H9 (cell line): ENCODE data around the gene IP6K3. TPM values are rescaled to one million over a fixed set of nuclear protein-coding genes. Genes with fewer than 3 reads are reported as not detected.

ENCODE experiments used
- DNase-seq: peaks from one replicate; pipeline ENCODE4 v3.0.0-alpha.2; 2017
- H2AFZ ChIP-seq: one replicate; pipeline ENCODE4 v1.6.1; 2013; ENCODE audit warnings: mild to moderate bottlenecking, low read length, control low read depth, moderate library complexity
- H2AK5ac ChIP-seq: 2 replicates; pipeline ENCODE4 v1.6.1; 2013; ENCODE audit warnings: low read length, control low read depth, mixed read lengths; ENCODE audit not compliant: insufficient read length
- H2BK120ac ChIP-seq: one replicate; pipeline ENCODE4 v1.6.1; 2013; ENCODE audit warnings: low read depth, mild to moderate bottlenecking, low read length, control low read depth, inconsistent platforms; ENCODE audit not compliant: poor library complexity, severe bottlenecking
- H2BK12ac ChIP-seq: 2 replicates; pipeline ENCODE4 v1.6.1; 2013; ENCODE audit warnings: low read length, control low read depth, mixed read lengths, low read depth; ENCODE audit not compliant: insufficient read length
- H2BK15ac ChIP-seq: 2 replicates; pipeline ENCODE4 v1.6.1; 2013; ENCODE audit warnings: low read depth, low read length, control low read depth
- H2BK20ac ChIP-seq: one replicate; pipeline ENCODE4 v1.6.1; 2013; ENCODE audit warnings: low read depth, mild to moderate bottlenecking, low read length, control low read depth, inconsistent platforms; ENCODE audit not compliant: poor library complexity, severe bottlenecking
- H2BK5ac ChIP-seq: 2 replicates; pipeline ENCODE4 v1.6.1; 2013; ENCODE audit warnings: low read length, control low read depth, mixed read lengths; ENCODE audit not compliant: insufficient read length
- H3K14ac ChIP-seq: 2 replicates; pipeline ENCODE4 v1.6.1; 2013; ENCODE audit warnings: low read length, control low read depth; ENCODE audit not compliant: insufficient read depth
- H3K18ac ChIP-seq: 2 replicates; pipeline ENCODE4 v1.6.1; 2013; ENCODE audit warnings: low read depth, mild to moderate bottlenecking, mixed read lengths, low read length, control low read depth; ENCODE audit not compliant: insufficient read length
- H3K23ac ChIP-seq: 2 replicates; pipeline ENCODE4 v1.6.1; 2013; ENCODE audit warnings: low read length, control low read depth, mixed read lengths, low read depth; ENCODE audit not compliant: insufficient read length
- H3K23me2 ChIP-seq: 2 replicates; pipeline ENCODE4 v1.6.1; 2013; ENCODE audit warnings: low read depth, mild to moderate bottlenecking, mixed read lengths, low read length, control low read depth; ENCODE audit not compliant: insufficient read length, poor library complexity, severe bottlenecking
- H3K27ac ChIP-seq: 2 replicates; pipeline ENCODE4 v1.5.1; 2013; ENCODE audit warnings: low read length, control low read depth, mixed read lengths, low read depth; ENCODE audit not compliant: insufficient read length
- H3K27me3 ChIP-seq: 2 replicates; pipeline ENCODE4 v1.6.1; 2013; ENCODE audit warnings: low read length, control low read depth, inconsistent platforms; ENCODE audit not compliant: insufficient read depth
- H3K4ac ChIP-seq: 2 replicates; pipeline ENCODE4 v1.6.1; 2013; ENCODE audit warnings: low read depth, mild to moderate bottlenecking, control low read depth, inconsistent platforms, low read length, moderate library complexity
- H3K4me1 ChIP-seq: 2 replicates; pipeline ENCODE4 v1.6.1; 2013; ENCODE audit warnings: low read length, control low read depth, inconsistent platforms; ENCODE audit not compliant: insufficient read depth
- H3K4me2 ChIP-seq: 2 replicates; pipeline ENCODE4 v1.6.1; 2013; ENCODE audit warnings: low read length, control low read depth, mixed read lengths; ENCODE audit not compliant: insufficient read length, insufficient read depth
- H3K56ac ChIP-seq: 2 replicates; pipeline ENCODE4 v1.6.1; 2013; ENCODE audit warnings: low read depth, mild to moderate bottlenecking, mixed read lengths, low read length, control low read depth; ENCODE audit not compliant: insufficient read length
- H3K79me1 ChIP-seq: 2 replicates; pipeline ENCODE4 v1.6.1; 2013; ENCODE audit warnings: low read depth, mild to moderate bottlenecking, moderate library complexity, low read length, control low read depth, inconsistent platforms; ENCODE audit not compliant: insufficient read depth, poor library complexity, severe bottlenecking
- H3K79me2 ChIP-seq: 2 replicates; pipeline ENCODE4 v1.6.1; 2013; ENCODE audit warnings: low read length, control low read depth, inconsistent platforms; ENCODE audit not compliant: insufficient read depth
- H3K9ac ChIP-seq: 2 replicates; pipeline ENCODE4 v1.6.1; 2013; ENCODE audit warnings: low read length, control low read depth, mixed read lengths; ENCODE audit not compliant: insufficient read length; ENCODE audit errors: extremely low read depth
- H3K9me3 ChIP-seq: one replicate; pipeline ENCODE4 v1.6.1; 2013; ENCODE audit warnings: low read depth, low read length, inconsistent platforms; ENCODE audit not compliant: control insufficient read depth
- H3T11ph ChIP-seq: one replicate; pipeline ENCODE4 v1.6.1; 2013; ENCODE audit warnings: mild to moderate bottlenecking, low read length, control low read depth, inconsistent platforms
- H4K20me1 ChIP-seq: one replicate; pipeline ENCODE4 v1.6.1; 2013; ENCODE audit not compliant: control insufficient read depth, insufficient read length, insufficient read depth
- H4K5ac ChIP-seq: 2 replicates; pipeline ENCODE4 v1.6.1; 2013; ENCODE audit warnings: low read depth, mild to moderate bottlenecking, mixed read lengths, low read length, control low read depth; ENCODE audit not compliant: insufficient read length
- H4K8ac ChIP-seq: replicated peaks from 2 replicates; pipeline ENCODE4 v1.6.1; 2013; ENCODE audit warnings: low read length, control low read depth, mixed read lengths, low read depth; ENCODE audit not compliant: insufficient read length
- H4K91ac ChIP-seq: 2 replicates; pipeline ENCODE4 v1.6.1; 2013; ENCODE audit warnings: low read depth, mild to moderate bottlenecking, moderate library complexity, mixed read lengths, low read length, control low read depth; ENCODE audit not compliant: insufficient read length
- H3K27ac Mint-ChIP-seq, 3 experiments: 2 replicates in 2 of 3; 3 replicates in 1 of 3; pipeline ENCODE4 v1.8.0; 2020 to 2021; ENCODE audit warnings: mixed read lengths in 3 of 3, mild to moderate bottlenecking in 1 of 3, moderate library complexity in 1 of 3
- H3K27me3 Mint-ChIP-seq: 2 replicates; pipeline ENCODE4 v1.8.0; 2021; ENCODE audit warnings: low read depth, mild to moderate bottlenecking, moderate library complexity, mixed read lengths
- H3K36me3 Mint-ChIP-seq, 3 experiments: 2 replicates in 2 of 3; 3 replicates in 1 of 3; pipeline ENCODE4 v1.8.0; 2020 to 2021; ENCODE audit warnings: low read depth in 3 of 3, mixed read lengths in 3 of 3; ENCODE audit not compliant: insufficient read depth in 1 of 3
- H3K4me1 Mint-ChIP-seq, 2 experiments: 2 replicates each; pipeline ENCODE4 v1.8.0; 2020; ENCODE audit warnings: mixed read lengths in 2 of 2
- H3K4me3 Mint-ChIP-seq, 2 experiments: 2 replicates in 1 of 2; 3 replicates in 1 of 2; pipeline ENCODE4 v1.8.0; 2020 to 2021; ENCODE audit warnings: mild to moderate bottlenecking in 2 of 2, mixed read lengths in 2 of 2, moderate library complexity in 1 of 2
- H3K9me3 Mint-ChIP-seq, 2 experiments: 2 replicates in 1 of 2; 3 replicates in 1 of 2; pipeline ENCODE4 v1.8.0; 2020; ENCODE audit warnings: mild to moderate bottlenecking in 2 of 2, mixed read lengths in 2 of 2, moderate library complexity in 1 of 2
- whole genome bisulfite sequencing: extraction: QIAGEN DNeasy Blood & Tissue Kit; methylation state at CpG from one replicate; pipeline ENCODE4 v1.1.7; 2013; ENCODE audit warnings: missing lambda C conversion rate, low lambda C conversion rate, mixed read lengths; ENCODE audit not compliant: insufficient read length; ENCODE audit errors: extremely low coverage; 5-methylcytosine and 5-hydroxymethylcytosine counted together
- total RNA-seq: library from RNA; stranded (reverse); gene quantifications from 2 replicates; pipeline ENCODE4 v1.2.1, GENCODE V29; 2021
- TF ChIP-seq, protein P1 (sequence below): fragments of 200-600 bp; sonication (generic); conservative IDR thresholded peaks from 3 replicates; pipeline ENCODE4 v1.8.0; 2021; ENCODE audit warnings: antibody characterized with exemption, mild to moderate bottlenecking

IP6K3 gene
- total RNA-seq, 1 experiment from 2014 or later = 0.46 TPM

DNA sequence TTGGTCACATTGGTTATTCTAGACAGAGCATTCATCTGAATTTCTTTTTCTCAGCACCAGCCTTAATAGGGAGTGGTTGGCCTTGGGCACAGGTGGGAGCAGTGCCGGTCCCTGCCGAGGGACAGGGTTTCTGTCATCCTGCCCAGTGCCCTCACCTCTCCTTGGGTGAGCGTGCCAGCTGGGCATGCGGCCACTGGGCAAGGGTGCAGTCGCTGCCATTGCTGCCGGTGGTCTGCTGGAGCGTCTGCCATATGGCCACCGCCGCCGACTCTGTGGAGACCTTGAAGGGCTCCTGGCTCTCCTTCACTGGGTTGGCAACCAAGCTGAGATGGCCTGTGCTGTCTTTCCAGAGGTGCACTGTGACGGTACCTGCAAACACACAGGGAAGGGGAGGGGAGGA is 18.8 kb downstream of the IP6K3 start:
- Histone ChIP-seq H3K4ac (no peak overlapping the region), H4K5ac (no peak overlapping the region), H3T11ph (no peak overlapping the region), H3K23ac (no peak overlapping the region), H2BK12ac (no peak overlapping the region), H4K91ac (no peak overlapping the region), H2BK5ac (no peak overlapping the region), H2AK5ac (no peak overlapping the region), H3K79me1 (no peaks in the 10 kb centered on the region), H2AFZ (no peak overlapping the region), H3K56ac (no peak overlapping the region), H3K4me1 (peaks cover 4% of the 10 kb centered on the region; the same call in 1 of the 2 replicates), H3K27me3 (no peaks in the 10 kb centered on the region), H3K4me2 (no peak overlapping the region), H2BK120ac (no peak overlapping the region), H2BK20ac (no peak overlapping the region), H3K79me2 (no peaks in the 10 kb centered on the region), H3K9me3 (no peaks in the 10 kb centered on the region), H3K18ac (no peak overlapping the region), H3K9ac (no peak overlapping the region), H4K20me1 (no peaks in the 10 kb centered on the region), H3K14ac (no peak overlapping the region), H4K8ac (no peak overlapping the region), H3K27ac (no peak overlapping the region), H2BK15ac (no peak overlapping the region), H3K23me2 (no peaks in the 10 kb centered on the region)
- WGBS = no CpG with 5 or more reads among the region's 11 CpGs
- TF ChIP-seq, protein P1, sequence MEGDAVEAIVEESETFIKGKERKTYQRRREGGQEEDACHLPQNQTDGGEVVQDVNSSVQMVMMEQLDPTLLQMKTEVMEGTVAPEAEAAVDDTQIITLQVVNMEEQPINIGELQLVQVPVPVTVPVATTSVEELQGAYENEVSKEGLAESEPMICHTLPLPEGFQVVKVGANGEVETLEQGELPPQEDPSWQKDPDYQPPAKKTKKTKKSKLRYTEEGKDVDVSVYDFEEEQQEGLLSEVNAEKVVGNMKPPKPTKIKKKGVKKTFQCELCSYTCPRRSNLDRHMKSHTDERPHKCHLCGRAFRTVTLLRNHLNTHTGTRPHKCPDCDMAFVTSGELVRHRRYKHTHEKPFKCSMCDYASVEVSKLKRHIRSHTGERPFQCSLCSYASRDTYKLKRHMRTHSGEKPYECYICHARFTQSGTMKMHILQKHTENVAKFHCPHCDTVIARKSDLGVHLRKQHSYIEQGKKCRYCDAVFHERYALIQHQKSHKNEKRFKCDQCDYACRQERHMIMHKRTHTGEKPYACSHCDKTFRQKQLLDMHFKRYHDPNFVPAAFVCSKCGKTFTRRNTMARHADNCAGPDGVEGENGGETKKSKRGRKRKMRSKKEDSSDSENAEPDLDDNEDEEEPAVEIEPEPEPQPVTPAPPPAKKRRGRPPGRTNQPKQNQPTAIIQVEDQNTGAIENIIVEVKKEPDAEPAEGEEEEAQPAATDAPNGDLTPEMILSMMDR = no peak
- Mint-ChIP-seq H3K27me3 (peaks cover 18% of the 10 kb centered on the region), H3K27ac (no peak overlapping the region), H3K4me1 (peaks cover 54% of the 10 kb centered on the region in 2 experiments), H3K4me3 (no peak overlapping the region), H3K9me3 (no peaks in the 10 kb centered on the region), H3K36me3 (no peaks in the 10 kb centered on the region)
- no peak for DNase-seq
